Cardiac muscle cell (in vitro differentiated cells and primary cell): ENCODE results near the gene AARS2. TPM values are rescaled to one million over a fixed set of nuclear protein-coding genes. Genes with fewer than 3 reads are reported as not detected.

ENCODE experiments used
- DNase-seq, 2 donors: peaks; one replicate each; pipeline versions ENCODE4 v3.0.0 to v3.0.0-alpha.2; 2010 to 2017; ENCODE audit warnings: low read depth in 1 of 2, low spot score in 1 of 2
- H3K27ac ChIP-seq: fragments of 200-600 bp; sonication (generic); 2 replicates; pipeline ENCODE4 v1.5.1; 2016
- H3K27me3 ChIP-seq: fragments of 200-600 bp; sonication (generic); 2 replicates; pipeline ENCODE4 v1.6.0; 2016; ENCODE audit warnings: control low read depth
- H3K36me3 ChIP-seq: fragments of 200-600 bp; sonication (generic); 2 replicates; pipeline ENCODE4 v1.5.1; 2016; ENCODE audit warnings: control low read depth
- H3K4me1 ChIP-seq: fragments of 200-600 bp; sonication (generic); 2 replicates; pipeline ENCODE4 v1.8.1; 2017; ENCODE audit warnings: low read depth, mild to moderate bottlenecking, mixed run types
- H3K4me3 ChIP-seq: fragments of 200-600 bp; sonication (generic); 2 replicates; pipeline ENCODE4 v1.5.1; 2016; ENCODE audit warnings: mild to moderate bottlenecking
- H3K9me3 ChIP-seq: fragments of 200-600 bp; sonication (generic); 2 replicates; pipeline ENCODE4 v1.5.1; 2017; ENCODE audit warnings: low read depth, mild to moderate bottlenecking, control low read depth
- CTCF ChIP-seq: IDR thresholded peaks from 2 replicates; pipeline ENCODE4 v1.5.1; 2012; ENCODE audit warnings: low read depth, mild to moderate bottlenecking, low read length
- polyA plus RNA-seq: library from polyadenylated mRNA; unstranded; fragments of >200 nt; fragmentation: Nextera tagmentation; extraction: Ambion mirVana; gene quantifications from 2 replicates; pipeline ENCODE4 v1.2.1, GENCODE V29; 2016
- total RNA-seq: library from RNA; depleted of rRNA; stranded (reverse); fragments of >200 nt; gene quantifications from 2 replicates; pipeline ENCODE4 v1.2.3, GENCODE V29; 2016

The AARS2 gene
- total and polyA plus RNA-seq, 2 experiments from 2014 or later = 22.9 to 26.7 TPM

- Histone ChIP-seq H3K4me3 (no peak overlapping the region), H3K36me3 (peaks cover 69% of the 10 kb centered on the region), H3K9me3 (no peaks in the 10 kb centered on the region)
These were observed 62.4 kb downstream of the AARS2 start for GRCh38 chr6:44250718-44251123.

GRCh38 chr6:44250067-44250717, 63.0 kb downstream of the AARS2 start:
- H3K4me3 ChIP-seq = no peak overlapping the region
- DNase-seq = no peak
- no peak overlapping the region for H3K27ac ChIP-seq
- H3K27me3 ChIP-seq = no peaks in the 10 kb centered on the region
- H3K36me3 ChIP-seq = peaks cover 64% of the 10 kb centered on the region
- H3K4me1 ChIP-seq = peaks cover 8% of the 10 kb centered on the region
- no peaks in the 10 kb centered on the region for H3K9me3 ChIP-seq
- no peak for TF ChIP-seq CTCF

More at GRCh38 chr6:44250718-44251123, 62.4 kb downstream of the AARS2 start:
- H3K27ac ChIP-seq = peak overlapping the region; percentile 23
- peaks cover 8% of the 10 kb centered on the region for H3K4me1 ChIP-seq
- no peak for DNase-seq
- TF ChIP-seq CTCF = no peak
- H3K27me3 ChIP-seq = no peaks in the 10 kb centered on the region

Other genes with a start within 250 kb of the AARS2 start
- 66.4 and 78.8 TPM in 2 replicates for gene MRPL14, start 185.9 kb downstream of the AARS2 start, total RNA-seq
- gene MRPL14, start 185.9 kb downstream of the AARS2 start, polyA plus RNA-seq = 130 and 165 TPM in 2 replicates
- 52.4 and 57.3 TPM in 2 replicates for gene TMEM63B, start 185.8 kb downstream of the AARS2 start, total RNA-seq
- gene TMEM63B, start 185.8 kb downstream of the AARS2 start, polyA plus RNA-seq = 51.7 and 54.2 TPM in 2 replicates
- gene CAPN11, start 154.5 kb downstream of the AARS2 start, total RNA-seq = not detected in 2 replicates
- not detected in 2 replicates for gene CAPN11, start 154.5 kb downstream of the AARS2 start, polyA plus RNA-seq
- 0.21 TPM in 1 of 2 replicates, not detected in the other for gene MYMX, start 96.4 kb downstream of the AARS2 start, total RNA-seq
- gene MYMX, start 96.4 kb downstream of the AARS2 start, polyA plus RNA-seq = 0.55 and 1.0 TPM in 2 replicates
- gene SLC29A1, start 89.8 kb downstream of the AARS2 start, total RNA-seq = 62.7 and 64.9 TPM in 2 replicates
- gene SLC29A1, start 89.8 kb downstream of the AARS2 start, polyA plus RNA-seq = 85.4 and 88.7 TPM in 2 replicates
- gene HSP90AB1, start 66.2 kb downstream of the AARS2 start, total RNA-seq = 865 and 876 TPM in 2 replicates
- 665 and 702 TPM in 2 replicates for gene HSP90AB1, start 66.2 kb downstream of the AARS2 start, polyA plus RNA-seq
- 34.3 and 50.5 TPM in 2 replicates for gene SLC35B2, start 55.8 kb downstream of the AARS2 start, total RNA-seq
- gene SLC35B2, start 55.8 kb downstream of the AARS2 start, polyA plus RNA-seq = 44.4 and 63.3 TPM in 2 replicates
- gene NFKBIE, start 47.8 kb downstream of the AARS2 start, total RNA-seq = 23.8 and 34.2 TPM in 2 replicates
- gene NFKBIE, start 47.8 kb downstream of the AARS2 start, polyA plus RNA-seq = 8.2 and 12.5 TPM in 2 replicates
- gene TMEM151B, start 42.9 kb downstream of the AARS2 start, total RNA-seq = 0.21 and 0.39 TPM in 2 replicates
- gene TMEM151B, start 42.9 kb downstream of the AARS2 start, polyA plus RNA-seq = 0.29 and 0.77 TPM in 2 replicates
- 0.63 TPM in 1 of 2 replicates, not detected in the other for gene SPATS1, start 29.3 kb upstream of the AARS2 start, total RNA-seq
- not detected in 2 replicates for gene SPATS1, start 29.3 kb upstream of the AARS2 start, polyA plus RNA-seq
- gene CDC5L, start 74.4 kb upstream of the AARS2 start, total RNA-seq = 17.1 and 17.8 TPM in 2 replicates
- 19.6 and 20.3 TPM in 2 replicates for gene CDC5L, start 74.4 kb upstream of the AARS2 start, polyA plus RNA-seq